ENCODE measurements around the gene NTM.

- TF ChIP-seq CTCF (IDR thresholded peaks at IDR 0.05), result no peak
- no peak for TF ChIP-seq POLR2A (IDR thresholded peaks at IDR 0.05)
Measured at GRCh38 chr11:131664293-131664692, 293.9 kb downstream of the NTM start.

All from adrenal gland (tissue), 5 donors.